GF-D8 (cell line): ENCODE data around the gene NINJ2.
"Not testable (repeated sequence)": the region's sequence is repeated elsewhere in the genome, so short reads cannot be mapped to it uniquely, and the experiment has no call there.

Source experiments
- DNase-seq: peaks from one replicate; lab custom pipeline; 2025; lab: John Stamatoyannopoulos, UW

The NINJ2 gene, protein sequence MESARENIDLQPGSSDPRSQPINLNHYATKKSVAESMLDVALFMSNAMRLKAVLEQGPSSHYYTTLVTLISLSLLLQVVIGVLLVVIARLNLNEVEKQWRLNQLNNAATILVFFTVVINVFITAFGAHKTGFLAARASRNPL

DNA sequence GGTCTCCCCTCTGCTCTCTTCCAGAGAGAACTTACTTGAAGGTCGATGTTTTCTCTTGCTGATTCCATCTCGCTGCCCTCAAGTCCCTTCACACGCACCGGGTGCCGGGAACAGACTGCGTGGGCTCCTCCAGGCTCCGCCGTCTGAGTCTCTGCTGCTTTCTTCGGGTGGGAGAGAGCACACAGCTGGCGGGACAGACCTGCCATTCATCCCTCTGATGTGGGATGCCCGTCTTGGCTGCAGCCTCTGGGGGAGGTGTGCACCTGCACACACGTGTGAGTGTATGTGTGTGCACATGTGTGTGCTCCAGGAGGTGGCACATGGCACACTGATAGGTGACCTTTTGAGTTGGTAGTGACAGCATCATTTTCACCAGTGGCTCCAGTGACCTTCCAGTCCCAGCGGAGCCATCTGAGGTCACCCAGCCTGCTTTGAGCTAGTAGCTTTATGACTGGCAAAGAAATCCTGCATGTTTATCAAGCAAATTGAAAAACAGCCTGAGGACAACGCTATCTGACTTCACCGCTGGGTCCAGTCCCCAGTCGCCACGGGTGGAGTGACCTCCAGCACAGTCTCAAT, at the start of gene NINJ2:
Gene NINJ2, minus strand, starts transcription at position 153 of the 579 bp plus-strand sequence. Its CDS starts 85 bp downstream, at position 68.
- no peak for DNase-seq

DNA sequence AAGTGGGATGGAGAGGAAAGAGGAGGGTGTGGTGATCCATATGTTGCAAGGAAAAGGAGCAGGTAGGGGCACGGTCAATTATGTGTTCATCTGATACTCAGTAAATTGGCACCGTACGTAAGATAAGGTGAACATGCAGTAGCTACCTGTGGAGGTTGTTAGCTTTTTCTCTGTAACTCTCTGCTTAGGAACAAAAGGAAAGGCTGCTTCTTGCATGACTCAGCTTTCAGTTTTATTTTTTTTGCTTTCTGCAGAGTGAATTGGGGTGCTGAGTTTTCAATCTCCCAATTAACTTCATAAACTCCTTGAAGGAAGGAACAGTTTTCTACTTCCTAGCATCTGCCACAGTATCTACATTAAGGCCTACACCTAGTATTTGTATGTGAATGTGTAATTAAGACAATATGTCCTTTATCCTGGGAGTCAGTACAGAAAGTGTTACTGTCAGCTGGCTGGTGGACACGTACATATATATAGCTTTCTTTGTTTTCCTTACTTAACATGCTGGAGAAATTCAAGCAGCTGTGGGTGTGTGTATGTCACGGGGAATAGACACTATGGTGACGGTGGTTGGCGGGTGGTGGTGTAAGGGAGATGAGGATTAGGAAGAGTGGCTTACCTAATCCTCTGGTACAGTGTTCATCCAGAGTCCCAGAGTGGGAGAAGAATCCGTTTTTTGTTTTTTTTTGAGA, 49.1 kb upstream of the NINJ2 start:
- no peak for DNase-seq

DNA sequence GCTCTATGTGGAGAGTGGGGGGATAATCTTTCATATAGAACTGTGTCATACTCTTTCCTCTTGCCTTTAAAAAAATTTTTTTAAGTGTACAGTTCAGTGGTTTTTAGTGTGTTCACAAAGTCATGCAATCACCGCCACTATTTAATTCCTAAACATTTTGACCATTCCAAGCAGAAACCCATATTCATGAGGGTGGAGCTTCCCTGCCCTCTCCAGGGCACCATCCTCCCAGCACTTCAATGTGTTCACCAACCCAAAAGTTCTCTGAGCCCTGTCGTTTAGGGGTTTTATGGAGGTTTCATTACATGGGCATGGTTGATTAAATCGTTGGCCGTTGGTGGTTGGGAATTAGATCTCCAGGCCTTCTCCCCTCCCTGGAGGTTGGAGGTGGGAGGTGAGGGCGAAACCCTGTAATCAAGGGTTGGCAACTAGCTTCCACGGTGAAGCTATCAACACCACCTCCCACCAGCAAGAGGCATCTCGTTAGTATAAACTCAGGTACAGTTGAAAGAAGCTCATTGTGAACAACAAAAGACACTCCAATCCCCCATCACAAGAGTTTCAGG, 46.3 kb upstream of the NINJ2 start:
- DNase-seq: no peak

DNA sequence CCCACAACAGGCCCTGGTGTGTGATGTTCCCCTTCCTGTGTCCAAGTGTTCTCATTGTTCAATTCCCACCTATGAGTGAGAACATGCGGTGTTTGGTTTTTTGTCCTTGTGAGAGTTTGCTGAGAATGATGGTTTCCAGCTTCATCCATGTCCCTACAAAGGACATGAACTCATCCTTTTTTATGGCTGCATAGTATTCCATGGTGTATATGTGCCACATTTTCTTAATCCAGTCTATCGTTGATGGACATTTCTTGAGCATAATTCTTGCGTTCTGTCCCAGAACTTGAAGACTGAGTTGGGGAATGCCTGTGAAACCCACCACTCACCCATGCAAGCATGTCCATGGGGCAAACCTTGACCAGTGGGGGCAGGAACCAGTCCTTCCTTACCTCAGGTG, 44.8 kb upstream of the NINJ2 start:
- not testable (repeated sequence) for DNase-seq

DNA sequence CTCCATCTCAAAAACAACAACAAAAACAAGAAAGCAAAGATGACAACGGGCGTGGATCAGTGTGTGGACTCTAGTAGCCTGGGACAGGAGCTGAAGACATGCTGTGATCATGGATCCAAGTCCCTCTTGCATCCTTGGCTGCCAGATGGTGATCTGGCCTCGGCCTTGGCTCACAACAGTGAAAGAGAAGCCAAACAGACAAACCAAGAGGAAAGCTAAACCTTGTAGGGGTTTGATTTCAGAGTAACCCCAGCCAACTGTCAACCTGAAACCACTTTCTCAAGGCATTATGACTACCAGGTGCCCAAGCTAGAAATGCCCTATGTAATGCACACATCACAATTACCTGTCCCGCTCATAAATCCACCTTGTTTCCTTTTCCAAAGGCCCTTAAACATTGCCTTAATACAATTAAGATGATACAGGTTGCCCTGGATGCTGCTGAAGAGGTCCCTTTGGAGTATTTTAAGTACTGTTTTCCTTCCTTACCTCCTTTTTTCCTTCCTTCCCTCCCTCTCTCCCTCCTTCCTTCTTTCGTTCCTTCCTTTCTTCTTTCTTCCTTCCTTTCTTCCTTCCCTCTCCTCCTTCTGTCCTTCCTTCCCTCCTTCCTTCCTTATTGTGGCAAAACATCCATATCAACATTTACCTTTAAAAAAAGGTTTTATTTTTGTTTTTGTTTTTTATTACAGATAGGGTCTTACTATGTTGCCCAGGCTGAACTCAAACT, 41.4 kb upstream of the NINJ2 start:
- no peak for DNase-seq

DNA sequence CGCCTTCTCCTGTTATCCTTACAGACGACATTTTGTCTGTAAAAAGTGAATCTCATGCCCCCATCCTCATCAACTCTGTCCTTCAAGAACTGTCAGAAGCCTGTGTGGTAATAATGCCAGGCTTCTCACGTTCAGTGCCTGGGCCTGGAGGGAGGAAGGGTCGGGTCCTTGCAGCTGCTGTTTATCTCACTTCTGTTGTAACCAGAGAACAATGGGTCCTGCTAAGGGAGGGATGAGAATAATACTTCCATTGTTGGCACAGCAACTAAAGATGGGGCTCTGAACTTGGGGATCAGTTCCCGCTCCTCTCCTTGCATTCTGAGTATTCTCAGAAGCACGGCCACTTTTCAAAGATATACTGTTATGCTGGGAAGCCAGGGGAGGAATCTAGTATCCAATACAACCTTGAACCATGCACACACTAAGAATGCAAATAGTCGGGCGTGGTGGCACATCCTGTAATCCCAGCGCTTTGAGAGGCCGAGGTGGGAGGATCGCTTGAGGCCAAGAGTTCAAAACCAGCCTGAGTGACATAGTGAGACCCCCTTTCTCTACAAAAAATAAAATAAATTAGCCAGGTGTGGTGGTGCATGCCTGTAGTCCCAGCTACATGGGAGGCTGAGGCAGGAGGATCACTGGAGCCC, 38.8 kb upstream of the NINJ2 start:
- DNase-seq: no peak

DNA sequence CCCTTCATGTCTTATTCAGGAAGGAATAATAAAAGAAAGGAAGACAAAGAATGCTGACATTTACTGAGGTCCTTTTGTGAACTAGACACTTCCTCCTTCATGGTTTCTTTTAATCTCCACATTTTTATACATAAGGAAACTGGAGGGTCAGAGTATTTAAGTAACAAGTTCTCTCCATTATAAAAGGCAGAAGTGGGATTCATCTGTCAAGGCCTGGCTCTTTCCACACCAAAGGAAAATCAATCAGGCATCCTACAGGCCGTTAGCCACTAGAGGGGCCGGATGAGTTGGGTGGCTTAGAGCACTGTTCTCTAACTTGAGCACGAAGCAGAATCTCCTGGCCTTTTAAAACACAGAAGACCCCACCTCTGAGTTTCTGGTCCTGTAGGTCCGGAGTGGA, 36.8 kb upstream of the NINJ2 start:
- no peak for DNase-seq

DNA sequence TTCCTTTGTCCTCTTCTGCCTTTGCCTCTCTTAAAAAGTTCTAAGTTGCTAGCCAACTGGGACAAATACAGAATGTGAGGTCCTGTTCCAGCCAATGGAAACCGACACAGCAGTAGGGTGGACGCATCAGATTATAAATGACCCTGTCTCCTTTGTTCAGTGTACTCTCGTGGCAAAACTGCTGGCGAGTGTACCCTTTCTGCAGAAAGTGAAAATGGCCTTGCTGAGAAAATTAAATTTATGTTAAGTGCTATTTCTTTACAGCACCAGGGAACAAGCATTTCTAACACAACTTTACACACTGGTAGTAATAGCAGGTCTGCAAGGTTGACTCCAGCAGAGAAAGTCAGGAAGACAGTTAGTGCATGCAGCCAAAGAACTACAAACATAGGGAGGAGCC, 35.0 kb upstream of the NINJ2 start:
- not testable (repeated sequence) for DNase-seq

DNA sequence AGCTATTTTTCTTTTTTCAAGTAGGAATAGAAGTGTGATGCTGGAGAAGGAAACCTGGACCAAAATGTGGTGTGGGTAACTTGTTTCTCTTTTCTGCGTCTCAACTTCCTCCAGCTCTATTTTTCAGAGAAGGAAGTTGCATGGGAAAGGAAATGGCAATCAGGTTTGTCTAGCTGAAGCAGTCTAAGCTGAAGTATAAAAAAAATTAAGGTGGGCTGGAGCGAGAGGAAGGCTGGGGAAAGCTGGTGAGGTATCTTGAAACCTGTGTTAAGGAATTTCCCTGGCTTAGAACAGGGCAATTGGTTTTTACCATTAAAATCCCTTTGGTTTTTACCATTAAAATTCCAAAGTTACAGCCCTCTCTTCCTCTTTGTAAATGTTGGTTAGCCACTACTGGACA, 34.2 kb upstream of the NINJ2 start:
- DNase-seq: peak; percentile 30

DNA sequence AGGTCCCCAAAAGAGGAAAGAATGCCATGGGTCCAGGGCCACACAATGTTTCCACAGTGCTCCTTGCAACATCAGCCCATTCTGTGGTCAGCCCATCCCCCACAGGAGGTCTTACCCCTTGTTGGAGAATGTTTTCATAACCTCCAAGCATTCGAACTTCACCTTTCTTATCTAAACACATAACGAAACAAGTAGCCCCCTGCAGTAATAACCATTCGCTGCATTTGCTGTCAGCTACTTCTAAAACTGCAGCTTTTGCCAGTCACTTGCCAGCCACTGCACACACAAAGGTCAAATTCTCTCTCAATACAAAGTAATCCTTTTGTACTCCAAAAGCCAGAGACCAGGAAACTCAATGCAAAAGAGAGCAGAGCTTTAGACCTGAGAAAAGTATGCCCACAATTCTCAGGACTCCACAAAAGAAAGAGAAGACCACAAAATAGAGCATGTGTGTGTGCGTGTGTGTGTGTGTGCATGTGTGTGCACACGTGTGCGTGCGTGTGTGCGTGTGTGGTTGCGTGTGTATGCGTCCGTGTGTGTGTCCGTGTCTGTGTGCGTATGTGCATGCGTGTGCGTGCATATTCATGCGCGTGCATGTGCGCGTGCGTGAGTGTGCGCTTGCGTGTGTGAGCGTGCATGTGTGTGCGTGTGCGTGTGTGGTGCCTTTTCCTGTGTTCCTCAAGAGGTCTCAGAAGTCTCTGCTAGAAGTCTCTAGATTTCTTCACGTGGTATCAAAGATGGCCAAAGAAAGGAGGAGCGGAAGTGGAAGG, 31.7 kb upstream of the NINJ2 start:
- DNase-seq: peak; percentile 31

DNA sequence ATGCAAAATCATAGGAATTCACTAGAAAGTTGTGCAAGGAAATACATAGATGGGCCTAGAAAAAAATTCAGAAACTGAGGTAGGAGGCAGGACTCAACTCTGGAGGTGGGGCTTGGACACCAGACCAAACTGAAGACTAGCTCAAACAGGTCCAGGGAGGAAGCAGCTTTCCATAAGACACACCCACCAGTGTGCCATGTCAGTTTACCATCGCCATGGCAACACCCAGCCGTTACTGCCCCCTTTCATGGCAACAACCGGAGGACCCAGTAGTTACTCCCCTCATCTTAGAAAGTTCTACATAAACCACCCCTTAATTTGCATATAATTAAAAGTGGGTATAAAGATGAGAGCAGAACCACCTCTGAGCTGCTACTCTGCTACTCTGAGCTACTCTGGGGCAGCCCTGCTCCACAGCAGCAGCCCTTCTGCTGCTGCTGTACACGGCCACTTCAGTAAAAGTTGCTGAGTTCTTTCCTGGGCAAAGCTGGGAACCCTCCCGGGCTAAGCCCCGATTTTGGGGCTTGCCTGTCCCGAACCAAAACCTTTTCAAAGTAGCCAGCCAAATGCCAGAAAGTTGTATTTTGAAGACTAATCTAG, 30.8 kb upstream of the NINJ2 start:
- no peak for DNase-seq

DNA sequence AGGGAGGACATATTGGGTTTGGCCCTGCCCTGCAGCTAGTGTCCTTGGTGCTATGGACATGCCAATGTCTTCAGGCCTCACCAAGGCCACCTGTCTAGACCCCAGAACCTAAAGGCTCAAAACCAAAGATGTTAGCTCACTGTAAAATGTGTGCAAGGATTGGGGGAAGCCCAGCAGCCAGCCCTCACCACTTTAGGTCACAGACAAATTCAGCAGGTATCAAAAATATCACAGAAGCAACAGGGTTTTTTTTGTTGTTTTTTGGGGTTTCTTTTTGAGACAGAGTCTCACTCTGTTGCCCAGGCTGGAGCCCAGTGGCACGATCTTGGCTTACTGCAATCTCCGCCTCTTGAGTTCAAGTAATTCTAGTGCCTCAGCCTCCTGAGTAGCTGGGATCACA, 29.0 kb upstream of the NINJ2 start:
- no peak for DNase-seq

DNA sequence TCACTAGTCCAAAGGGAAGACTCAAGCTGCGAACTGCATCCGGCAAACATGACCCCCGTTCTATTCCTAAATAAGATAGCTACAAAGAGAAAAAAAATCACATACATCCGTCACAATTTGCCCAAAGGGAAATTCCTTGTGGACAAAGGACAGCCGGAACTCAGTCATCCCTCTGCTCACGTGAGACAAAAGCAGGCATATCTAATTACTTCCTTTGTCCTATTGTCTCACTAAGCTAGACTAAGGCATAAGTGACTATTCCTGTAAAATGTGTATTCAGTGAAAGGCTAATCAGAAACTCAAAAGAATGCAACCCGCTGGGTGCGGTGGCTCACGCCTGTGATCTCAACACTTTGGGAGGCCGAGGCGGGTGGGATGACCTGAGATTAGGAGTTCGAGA, 27.2 kb upstream of the NINJ2 start:
- no peak for DNase-seq

DNA sequence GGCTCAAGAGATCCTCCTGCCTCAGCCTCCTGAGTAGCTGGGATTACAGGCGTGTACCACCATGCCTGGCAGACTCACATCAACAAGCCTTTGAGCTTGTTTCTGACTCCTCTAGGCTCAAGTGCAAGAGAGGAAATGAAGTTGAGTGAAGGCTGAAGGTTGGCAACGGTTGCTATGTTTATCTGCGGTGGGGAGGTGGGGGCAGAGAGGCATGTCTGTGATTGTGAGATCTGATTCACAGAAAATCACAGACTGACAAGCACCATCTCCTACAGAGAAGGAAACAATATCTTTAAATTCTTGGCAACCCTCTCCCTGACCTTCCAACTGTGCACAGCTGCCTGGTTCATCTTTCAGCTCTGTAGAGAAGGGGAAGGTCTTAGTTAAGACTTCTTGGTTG, 22.1 kb upstream of the NINJ2 start:
- no peak for DNase-seq

DNA sequence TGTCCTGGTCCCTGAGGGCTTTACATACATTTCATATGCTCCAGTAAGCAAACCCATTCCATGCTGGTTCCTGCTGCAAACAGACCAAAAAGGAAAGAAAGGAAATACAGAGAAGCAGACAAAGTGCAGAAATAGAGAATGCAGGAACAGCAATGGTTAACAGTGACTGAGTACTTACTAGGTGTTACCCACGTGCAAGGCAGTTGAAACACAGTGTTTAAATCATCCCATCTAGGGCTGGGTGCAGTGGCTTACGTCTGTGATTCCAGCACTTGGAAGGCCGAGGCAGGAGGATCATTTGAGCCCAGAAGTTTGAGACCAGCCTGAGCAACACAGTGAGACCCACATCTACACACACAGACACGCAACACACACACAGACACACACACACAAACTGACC, 21.2 kb upstream of the NINJ2 start:
- no peak for DNase-seq

DNA sequence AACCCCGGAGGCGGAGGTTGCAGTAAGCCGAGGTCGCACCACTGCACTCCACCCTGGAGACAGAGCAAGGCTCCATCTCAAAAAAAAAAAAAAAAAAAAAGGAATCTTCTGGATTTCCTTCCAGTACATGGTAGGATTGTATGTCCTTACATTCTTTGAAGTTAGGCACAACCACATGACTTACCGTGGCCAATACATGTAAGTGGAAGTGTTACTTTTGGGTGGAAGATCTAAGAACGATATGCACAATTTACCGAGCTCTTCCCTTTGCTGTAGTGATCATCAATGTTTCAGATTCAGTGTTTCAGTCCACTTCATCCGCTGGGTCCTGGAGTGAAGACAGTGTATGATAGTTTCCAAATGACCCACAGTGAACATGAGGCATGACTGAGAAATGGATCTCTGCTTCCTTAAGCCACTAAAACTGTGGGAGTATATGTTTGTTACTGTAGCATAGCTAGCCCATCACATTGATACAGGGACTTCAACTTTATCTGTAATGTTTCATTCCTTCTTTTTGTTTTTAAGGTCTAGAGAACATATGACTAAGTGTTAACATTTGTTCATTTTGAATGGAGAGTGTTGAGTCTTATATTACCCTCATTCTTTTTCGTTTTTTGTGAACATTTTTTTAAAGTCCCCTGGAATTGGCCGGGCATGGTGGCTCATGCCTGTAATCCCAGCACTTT, 18.5 kb upstream of the NINJ2 start:
- no peak for DNase-seq

DNA sequence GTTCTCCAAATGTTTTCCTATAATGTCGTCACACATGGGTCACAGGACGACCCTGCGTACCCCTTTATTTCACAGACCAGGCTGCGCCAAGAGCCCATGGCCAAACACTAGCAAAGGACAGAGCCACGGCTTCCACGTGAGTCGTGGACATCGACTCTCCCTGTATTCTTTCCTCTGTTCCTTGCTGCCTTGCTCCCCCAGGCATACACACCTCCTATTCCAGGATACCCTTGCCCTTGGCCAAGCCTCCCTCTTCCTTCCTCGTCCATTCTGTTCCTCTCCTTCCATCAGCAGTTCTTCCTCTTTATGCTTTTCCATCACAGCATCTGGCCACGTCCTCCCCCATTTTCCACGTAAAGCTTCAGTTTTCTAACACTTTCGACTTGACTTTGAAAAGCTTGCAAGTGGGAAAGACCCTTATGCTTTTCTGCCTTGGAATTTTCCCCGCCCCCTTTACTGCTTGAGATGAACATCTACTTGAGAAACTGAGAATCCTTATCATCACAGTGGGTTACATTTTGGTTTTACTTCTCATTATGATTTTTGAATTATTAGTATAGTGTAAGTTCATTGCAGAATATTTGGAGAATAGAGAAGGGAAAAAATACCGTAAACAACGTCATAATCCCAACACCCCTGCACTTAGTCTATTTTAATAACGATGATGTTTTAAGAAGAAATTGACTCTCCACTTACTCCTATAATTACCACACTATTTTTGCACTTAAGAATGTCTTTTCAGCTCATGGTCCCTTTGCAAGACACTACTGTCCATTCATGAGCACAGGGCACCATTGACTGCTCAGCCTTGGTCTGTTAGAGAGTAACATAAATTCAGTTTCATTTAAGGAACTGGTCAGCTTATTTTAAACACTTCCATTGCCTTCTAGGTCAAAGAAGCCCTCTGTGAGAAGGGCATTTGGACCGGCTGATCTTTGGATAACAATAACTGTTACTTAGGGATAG, 15.8 kb upstream of the NINJ2 start:
- no peak for DNase-seq

DNA sequence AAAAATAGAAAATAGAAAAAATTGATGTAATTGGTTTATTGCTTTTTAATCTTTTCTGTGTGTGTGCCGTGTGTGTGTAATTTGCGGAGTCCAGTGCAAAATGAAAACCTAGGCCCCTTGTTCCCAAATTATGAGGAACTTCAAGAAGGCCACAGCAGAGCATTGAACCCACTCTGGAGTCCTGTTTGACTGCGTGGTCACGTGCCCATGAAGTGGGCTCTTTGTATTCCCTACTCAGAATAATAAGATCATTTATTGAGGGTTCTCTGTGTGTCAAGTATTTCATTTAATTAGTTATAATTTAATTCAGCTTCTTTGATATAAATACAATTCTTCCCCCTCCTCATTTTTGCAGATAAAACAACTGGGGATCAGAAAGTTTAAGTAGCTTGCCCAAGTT, 12.3 kb upstream of the NINJ2 start:
- DNase-seq: no peak

DNA sequence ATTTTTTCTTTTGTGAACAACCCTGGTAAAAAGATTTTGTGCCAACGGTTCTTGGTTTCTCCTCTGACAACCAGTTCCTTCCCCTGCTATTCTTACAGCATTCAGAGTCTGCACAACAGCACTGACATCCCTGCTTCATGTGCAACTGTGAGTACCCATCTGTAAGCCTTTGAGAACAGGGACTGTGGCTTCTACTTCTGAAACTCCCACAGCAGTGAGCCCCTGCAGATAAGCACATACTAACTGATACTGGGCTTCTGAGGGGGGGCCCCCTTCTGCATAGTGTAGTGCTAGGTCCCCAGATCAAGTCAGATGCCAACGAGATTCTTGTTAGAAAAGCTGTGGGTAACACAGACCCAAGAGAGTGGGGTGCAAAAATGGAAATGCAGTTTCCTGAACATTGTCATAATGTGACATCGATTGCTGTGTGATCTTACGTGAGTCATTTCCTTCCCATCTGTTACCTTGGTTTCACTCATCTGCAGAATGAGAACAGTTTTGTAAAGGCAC, 11.1 kb upstream of the NINJ2 start:
- DNase-seq: no peak
